ENCODE measurements around the gene KMT2A. TPM values are rescaled to one million over a fixed set of nuclear protein-coding genes. Genes with fewer than 3 reads are reported as not detected.

The KMT2A gene
- total RNA-seq, 1 donor from 2014 or later = 78.4 TPM

GRCh38 chr11:118521892-118522311 is 85.6 kb downstream of the KMT2A start:
- Mint-ChIP-seq H3K27ac (no peak overlapping the region), H3K4me3 (no peak overlapping the region), H3K36me3 (ENCODE audit: low read depth) (peaks cover 50% of the 10 kb centered on the region), H3K4me1 (ENCODE audit: low read depth) (no peaks in the 10 kb centered on the region), H3K27me3 (ENCODE audit: insufficient read depth) (no peaks in the 10 kb centered on the region), H3K9me3 (no peaks in the 10 kb centered on the region)
- no peak for DNase-seq (ENCODE audit: low spot score)
- intact Hi-C loops (cut with micrococcal nuclease) = no loop called here

- intact Hi-C loops (cut with micrococcal nuclease) = no loop called here
- no peak overlapping the region for H3K27ac Mint-ChIP-seq
- DNase-seq (ENCODE audit: low spot score) = no peak
- peaks cover 49% of the 10 kb centered on the region for H3K36me3 Mint-ChIP-seq (ENCODE audit: low read depth)
- no peaks in the 10 kb centered on the region for H3K9me3 Mint-ChIP-seq
- no peaks in the 10 kb centered on the region for H3K27me3 Mint-ChIP-seq (ENCODE audit: insufficient read depth)
- H3K4me3 Mint-ChIP-seq = no peak overlapping the region
- H3K4me1 Mint-ChIP-seq (ENCODE audit: low read depth) = no peaks in the 10 kb centered on the region
Measured at GRCh38 chr11:118522571-118523072, 86.3 kb downstream of the KMT2A start.

GRCh38 chr11:118524356-118524755 is 88.1 kb downstream of the KMT2A start:
- no peaks in the 10 kb centered on the region for H3K9me3 Mint-ChIP-seq
- H3K4me1 Mint-ChIP-seq (ENCODE audit: low read depth) = peaks cover 5% of the 10 kb centered on the region
- H3K27me3 Mint-ChIP-seq (ENCODE audit: insufficient read depth) = no peaks in the 10 kb centered on the region
- H3K27ac Mint-ChIP-seq = peak overlapping the region; percentile 7
- intact Hi-C loops (cut with micrococcal nuclease) = no loop called here
- no peak for DNase-seq (ENCODE audit: low spot score)
- H3K36me3 Mint-ChIP-seq (ENCODE audit: low read depth) = peaks cover 49% of the 10 kb centered on the region
- no peak overlapping the region for H3K4me3 Mint-ChIP-seq

GRCh38 chr11:118524757-118525470 is 88.6 kb downstream of the KMT2A start:
- no peaks in the 10 kb centered on the region for H3K27me3 Mint-ChIP-seq (ENCODE audit: insufficient read depth)
- H3K36me3 Mint-ChIP-seq (ENCODE audit: low read depth) = peaks cover 46% of the 10 kb centered on the region
- no peak overlapping the region for H3K4me3 Mint-ChIP-seq
- intact Hi-C loops (cut with micrococcal nuclease) = loop anchor here (5.0 kb wide), 1 partner anchor 33 kb away; no protein-coding TSS in a partner anchor
- no peak for DNase-seq (ENCODE audit: low spot score)
- no peaks in the 10 kb centered on the region for H3K9me3 Mint-ChIP-seq
- peaks cover 11% of the 10 kb centered on the region for H3K4me1 Mint-ChIP-seq (ENCODE audit: low read depth)
- H3K27ac Mint-ChIP-seq = no peak overlapping the region

- intact Hi-C loops (cut with micrococcal nuclease) = loop anchor here (5.0 kb wide), 1 partner anchor 34 kb away; no protein-coding TSS in a partner anchor
- Mint-ChIP-seq H3K27ac (no peak overlapping the region), H3K9me3 (no peaks in the 10 kb centered on the region), H3K36me3 (ENCODE audit: low read depth) (peaks cover 31% of the 10 kb centered on the region), H3K4me3 (no peak overlapping the region), H3K4me1 (ENCODE audit: low read depth) (peaks cover 20% of the 10 kb centered on the region), H3K27me3 (ENCODE audit: insufficient read depth) (no peaks in the 10 kb centered on the region)
- DNase-seq (ENCODE audit: low spot score) = no peak
Measured at GRCh38 chr11:118526688-118527087, 90.4 kb downstream of the KMT2A start.

GRCh38 chr11:118527109-118527508 is 90.8 kb downstream of the KMT2A start, which contains the start of gene TTC36:
Gene TTC36 (plus strand): TSS chr11:118527474. CDS start chr11:118527495, 21 bp downstream.
- no peaks in the 10 kb centered on the region for H3K9me3 Mint-ChIP-seq
- H3K4me3 Mint-ChIP-seq = peak within 1 kb of the TSS; percentile 0
- H3K36me3 Mint-ChIP-seq (ENCODE audit: low read depth) = peaks cover 27% of the 10 kb centered on the region
- DNase-seq (ENCODE audit: low spot score) = no peak
- no peaks in the 10 kb centered on the region for H3K27me3 Mint-ChIP-seq (ENCODE audit: insufficient read depth)
- intact Hi-C loops (cut with micrococcal nuclease) = loop anchor here (5.0 kb wide), 1 partner anchor 35 kb away; no protein-coding TSS in a partner anchor
- peaks cover 21% of the 10 kb centered on the region for H3K4me1 Mint-ChIP-seq (ENCODE audit: low read depth)
- no peak within 1 kb of the TSS for H3K27ac Mint-ChIP-seq

GRCh38 chr11:118528511-118528910 is 92.2 kb downstream of the KMT2A start:
- DNase-seq (ENCODE audit: low spot score) = no peak
- Mint-ChIP-seq H3K27me3 (ENCODE audit: insufficient read depth) (no peaks in the 10 kb centered on the region), H3K36me3 (ENCODE audit: low read depth) (peaks cover 19% of the 10 kb centered on the region), H3K9me3 (no peaks in the 10 kb centered on the region), H3K27ac (no peak overlapping the region), H3K4me3 (no peak overlapping the region), H3K4me1 (ENCODE audit: low read depth) (peaks cover 21% of the 10 kb centered on the region)
- intact Hi-C loops (cut with micrococcal nuclease) = loop anchor here (5.0 kb wide), 1 partner anchor 36 kb away; no protein-coding TSS in a partner anchor

GRCh38 chr11:118529584-118530175 is 93.4 kb downstream of the KMT2A start:
- Mint-ChIP-seq H3K4me3 (peak overlapping the region; percentile 89), H3K27me3 (ENCODE audit: insufficient read depth) (no peaks in the 10 kb centered on the region), H3K9me3 (no peaks in the 10 kb centered on the region), H3K4me1 (ENCODE audit: low read depth) (peaks cover 21% of the 10 kb centered on the region), H3K27ac (peak overlapping the region; percentile 83), H3K36me3 (ENCODE audit: low read depth) (peaks cover 11% of the 10 kb centered on the region)
- intact Hi-C loops (cut with micrococcal nuclease) = loop anchor here (5.0 kb wide), 1 partner anchor 37 kb away; no protein-coding TSS in a partner anchor
- no peak for DNase-seq (ENCODE audit: low spot score)

GRCh38 chr11:118530180-118530682 is 93.9 kb downstream of the KMT2A start:
- H3K9me3 Mint-ChIP-seq = no peaks in the 10 kb centered on the region
- peaks cover 21% of the 10 kb centered on the region for H3K4me1 Mint-ChIP-seq (ENCODE audit: low read depth)
- H3K4me3 Mint-ChIP-seq = peak overlapping the region; percentile 89
- intact Hi-C loops (cut with micrococcal nuclease) = no loop called here
- H3K27me3 Mint-ChIP-seq (ENCODE audit: insufficient read depth) = no peaks in the 10 kb centered on the region
- peaks cover 8% of the 10 kb centered on the region for H3K36me3 Mint-ChIP-seq (ENCODE audit: low read depth)
- H3K27ac Mint-ChIP-seq = peak overlapping the region; percentile 83
- no peak for DNase-seq (ENCODE audit: low spot score)

- H3K36me3 Mint-ChIP-seq (ENCODE audit: low read depth) = peaks cover 8% of the 10 kb centered on the region
- H3K4me3 Mint-ChIP-seq = peak within 1 kb of the TSS; percentile 89
- H3K27ac Mint-ChIP-seq = peak within 1 kb of the TSS; percentile 88
- peaks cover 21% of the 10 kb centered on the region for H3K4me1 Mint-ChIP-seq (ENCODE audit: low read depth)
- no peaks in the 10 kb centered on the region for H3K27me3 Mint-ChIP-seq (ENCODE audit: insufficient read depth)
- H3K9me3 Mint-ChIP-seq = no peaks in the 10 kb centered on the region
- intact Hi-C loops (cut with micrococcal nuclease) = loop anchor here (1.0 kb wide), 2 partner anchors 35 to 95 kb away; partner anchors contain the start of gene KMT2A
- DNase-seq (ENCODE audit: low spot score) = peak; percentile 71
Measured at GRCh38 chr11:118530683-118531596, 94.6 kb downstream of the KMT2A start, which contains the start of gene TMEM25. Gene TMEM25 (plus strand): TSS chr11:118531192. CDS start chr11:118531802, 610 bp downstream.

GRCh38 chr11:118531597-118532084 is 95.3 kb downstream of the KMT2A start:
- Mint-ChIP-seq H3K36me3 (ENCODE audit: low read depth) (peaks cover 6% of the 10 kb centered on the region), H3K27ac (peak overlapping the region; percentile 88), H3K4me1 (ENCODE audit: low read depth) (peaks cover 21% of the 10 kb centered on the region), H3K4me3 (peak overlapping the region; percentile 89), H3K27me3 (ENCODE audit: insufficient read depth) (no peaks in the 10 kb centered on the region), H3K9me3 (no peaks in the 10 kb centered on the region)
- no peak for DNase-seq (ENCODE audit: low spot score)
- intact Hi-C loops (cut with micrococcal nuclease) = loop anchor here (1.0 kb wide), 2 partner anchors 35 to 95 kb away; partner anchors contain the start of gene KMT2A

GRCh38 chr11:118532091-118532490 is 95.8 kb downstream of the KMT2A start:
- H3K27me3 Mint-ChIP-seq (ENCODE audit: insufficient read depth) = no peaks in the 10 kb centered on the region
- peak overlapping the region; percentile 89 for H3K4me3 Mint-ChIP-seq
- H3K27ac Mint-ChIP-seq = no peak overlapping the region
- DNase-seq (ENCODE audit: low spot score) = no peak
- intact Hi-C loops (cut with micrococcal nuclease) = no loop called here
- H3K36me3 Mint-ChIP-seq (ENCODE audit: low read depth) = peaks cover 6% of the 10 kb centered on the region
- peaks cover 21% of the 10 kb centered on the region for H3K4me1 Mint-ChIP-seq (ENCODE audit: low read depth)
- H3K9me3 Mint-ChIP-seq = no peaks in the 10 kb centered on the region

Measured in activated T-helper 1 cell treated with anti-CD3 and anti-CD28 coated beads, Interleukin-12 subunit alpha, Interleukin-12 subunit beta, Interleukin-2, Interleukin-4 antibody, amounts not matched to agents 30 ng/mL and 10 ng/mL and 1 ng/mL, durations not matched to agents 14 hours and 24 hours and 36 hours (primary cell).